Thyroid gland (tissue), 4 donors: Measurements from ENCODE around the gene KAZALD1.

Experiments
- CTCF ChIP-seq, 6 experiments: fragments of 200-600 bp in 3 of 6; fragments of 450-650 bp in 3 of 6; sonication (generic) in 3 of 6; IDR thresholded peaks; one replicate each; pipeline ENCODE4 v1.5.1; 2016 to 2019; ENCODE audit warnings: antibody characterized with exemption in 6 of 6, mild to moderate bottlenecking in 2 of 6, inconsistent platforms in 1 of 6, moderate library complexity in 1 of 6
- POLR2A ChIP-seq, 2 donors: fragments of 450-650 bp; IDR thresholded peaks; one replicate each; pipeline ENCODE4 v1.6.1; 2017; ENCODE audit warnings: antibody characterized with exemption in 2 of 2, mild to moderate bottlenecking in 2 of 2, moderate library complexity in 1 of 2

DNA sequence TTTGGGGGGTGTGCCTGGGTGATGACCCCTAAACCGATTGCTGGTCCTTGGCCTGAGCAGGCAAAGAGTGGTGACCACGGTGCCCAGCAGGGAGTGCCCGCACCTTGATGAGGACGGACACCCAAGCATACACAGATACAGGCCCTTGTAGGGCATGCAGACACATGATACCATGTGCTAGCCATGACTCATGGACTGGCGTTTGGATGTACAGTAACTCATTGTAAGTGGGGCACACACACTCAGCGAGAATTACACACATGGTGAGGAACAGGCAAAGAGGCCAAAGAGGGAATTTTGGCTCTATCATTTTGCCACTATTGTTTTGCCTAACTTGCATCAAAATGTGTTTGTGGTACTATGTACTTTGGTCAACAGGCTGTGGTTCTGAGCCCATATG lies 24.1 kb downstream of the KAZALD1 start:
- no peak for TF ChIP-seq CTCF (IDR thresholded peaks at IDR 0.05)
- TF ChIP-seq POLR2A (IDR thresholded peaks at IDR 0.05) = no peak
